T-helper 2 cell treated with Interferon-gamma antibody and Interleukin-4, amounts not matched to agents 5 μg/mL and 100 μg/mL, for 36 hours (primary cell): ENCODE data around the gene SEMA3C.

Source experiments
- DNase-seq: peaks from one replicate; pipeline ENCODE4 v3.0.0; 2021; ENCODE audit warnings: low spot score
- H3K27ac Mint-ChIP-seq: one replicate; pipeline ENCODE4 v1.8.0; 2021; ENCODE audit warnings: mild to moderate bottlenecking, mixed read lengths
- H3K27me3 Mint-ChIP-seq: one replicate; pipeline ENCODE4 v1.8.0; 2021; ENCODE audit warnings: low read depth, mixed read lengths
- H3K36me3 Mint-ChIP-seq: one replicate; pipeline ENCODE4 v1.8.0; 2021; ENCODE audit warnings: low read depth, mixed read lengths
- H3K4me1 Mint-ChIP-seq: one replicate; pipeline ENCODE4 v1.8.0; 2021; ENCODE audit warnings: low read depth, mixed read lengths
- H3K4me3 Mint-ChIP-seq: one replicate; pipeline ENCODE4 v1.8.0; 2022; ENCODE audit warnings: mild to moderate bottlenecking, moderate library complexity, mixed read lengths
- H3K9me3 Mint-ChIP-seq: one replicate; pipeline ENCODE4 v1.8.0; 2021; ENCODE audit warnings: mixed read lengths

The SEMA3C gene

GRCh38 chr7:80918909-80919721 lies at the start of gene SEMA3C:
SEMA3C (minus strand) TSS chr7:80919051; CDS start chr7:80916781, 2,270 bp downstream.
- H3K9me3 Mint-ChIP-seq, result no peaks in the 10 kb centered on the region
- no peak within 1 kb of the TSS for H3K27ac Mint-ChIP-seq
- H3K27me3 Mint-ChIP-seq, result peaks cover 49% of the 10 kb centered on the region
- H3K4me3 Mint-ChIP-seq, result peak within 1 kb of the TSS; percentile 61
- H3K36me3 Mint-ChIP-seq, result no peaks in the 10 kb centered on the region
- H3K4me1 Mint-ChIP-seq, result peaks cover 7% of the 10 kb centered on the region
- DNase-seq, result peak; percentile 37

DNA sequence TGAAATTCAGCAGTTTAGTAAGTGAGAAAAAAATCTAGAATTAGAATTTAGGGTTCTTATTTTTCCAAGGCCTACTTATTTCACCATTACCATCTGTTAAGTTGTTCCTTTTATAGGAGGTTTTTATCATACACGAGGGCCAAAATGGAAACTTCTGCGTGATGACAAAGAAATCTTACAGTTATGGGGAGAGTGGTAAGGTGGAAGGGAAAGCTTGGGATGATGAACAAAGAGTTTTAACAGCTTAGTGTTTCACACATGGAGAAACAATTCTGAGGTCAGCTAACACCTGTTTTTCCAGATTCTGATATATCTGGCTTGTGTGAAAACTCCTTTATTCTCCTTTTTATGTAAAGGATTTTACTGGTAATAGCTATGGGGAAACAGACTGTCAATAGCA lies 49.8 kb upstream of the SEMA3C start:
- H3K27me3 Mint-ChIP-seq, result no peaks in the 10 kb centered on the region
- no peak overlapping the region for H3K27ac Mint-ChIP-seq
- DNase-seq, result no peak
- peaks cover 3% of the 10 kb centered on the region for H3K9me3 Mint-ChIP-seq
- no peak overlapping the region for H3K4me3 Mint-ChIP-seq
- H3K4me1 Mint-ChIP-seq, result no peaks in the 10 kb centered on the region
- no peaks in the 10 kb centered on the region for H3K36me3 Mint-ChIP-seq

DNA sequence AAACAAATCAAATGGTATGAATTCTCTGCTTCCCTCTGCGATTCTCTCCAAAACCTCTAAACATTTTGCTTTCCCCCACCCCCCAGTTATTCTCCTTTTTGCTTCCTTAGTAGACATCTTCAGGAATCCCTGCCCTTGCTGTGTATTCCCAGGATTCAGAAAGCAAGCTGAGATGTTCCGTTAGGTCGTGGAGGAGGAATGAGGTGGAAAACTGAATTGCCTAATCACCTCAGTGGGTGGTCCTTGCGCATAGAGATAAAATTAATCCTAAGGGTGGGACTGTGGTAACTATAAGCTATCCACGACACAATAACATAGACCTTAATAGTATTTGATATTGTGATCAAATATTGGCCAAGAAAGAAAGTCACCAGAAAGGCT lies 49.1 kb upstream of the SEMA3C start:
- Mint-ChIP-seq H3K4me1 (no peaks in the 10 kb centered on the region), H3K27me3 (no peaks in the 10 kb centered on the region), H3K9me3 (peaks cover 3% of the 10 kb centered on the region), H3K4me3 (no peak overlapping the region), H3K27ac (no peak overlapping the region), H3K36me3 (no peaks in the 10 kb centered on the region)
- DNase-seq, result no peak

DNA sequence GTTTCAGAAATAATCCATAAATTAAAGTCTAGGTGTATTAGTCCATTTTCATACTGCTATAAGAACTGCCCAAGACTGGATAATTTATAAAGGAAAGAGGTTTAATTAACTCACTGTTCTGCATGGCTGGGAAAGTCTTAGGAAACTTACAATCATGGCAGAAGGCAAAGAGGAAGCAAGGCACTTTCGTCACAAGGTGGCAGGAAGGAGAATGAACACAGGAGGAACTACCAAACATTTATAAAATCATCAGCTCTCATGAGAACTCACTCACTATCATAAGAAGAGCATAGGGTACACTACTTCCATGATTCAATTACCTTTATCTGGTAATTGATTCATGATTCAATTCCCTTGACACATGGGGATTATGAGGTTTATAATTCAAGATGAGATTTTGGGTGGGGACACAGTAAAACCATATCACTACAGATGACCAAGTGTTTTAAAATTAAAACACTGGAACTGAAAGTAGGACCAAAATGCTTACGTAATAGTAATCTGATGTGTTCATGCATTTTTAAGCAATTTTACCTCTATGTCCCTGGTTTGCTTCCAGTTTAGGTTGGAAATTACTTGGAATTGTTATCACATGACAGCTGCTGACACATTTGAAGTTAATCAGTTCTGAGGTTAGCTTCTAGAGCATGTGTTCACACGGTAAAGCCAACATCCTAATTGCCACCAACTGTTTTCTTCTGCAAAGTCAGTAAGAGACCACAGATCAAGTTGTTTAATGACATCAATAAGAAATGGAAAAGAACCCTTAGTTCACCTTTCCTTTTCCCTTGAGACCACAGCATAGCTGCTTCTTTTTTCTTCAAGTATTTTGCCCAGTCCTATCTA lies 48.4 kb upstream of the SEMA3C start:
- no peaks in the 10 kb centered on the region for H3K36me3 Mint-ChIP-seq
- H3K27ac Mint-ChIP-seq, result no peak overlapping the region
- H3K9me3 Mint-ChIP-seq, result peaks cover 3% of the 10 kb centered on the region
- no peak overlapping the region for H3K4me3 Mint-ChIP-seq
- no peak for DNase-seq
- no peaks in the 10 kb centered on the region for H3K27me3 Mint-ChIP-seq
- no peaks in the 10 kb centered on the region for H3K4me1 Mint-ChIP-seq

- H3K4me3 Mint-ChIP-seq, result no peak overlapping the region
- H3K36me3 Mint-ChIP-seq, result no peaks in the 10 kb centered on the region
- H3K27me3 Mint-ChIP-seq, result no peaks in the 10 kb centered on the region
- no peak overlapping the region for H3K27ac Mint-ChIP-seq
- peaks cover 6% of the 10 kb centered on the region for H3K9me3 Mint-ChIP-seq
- no peak for DNase-seq
- H3K4me1 Mint-ChIP-seq, result no peaks in the 10 kb centered on the region
Measured at GRCh38 chr7:80960244-80960795, 41.5 kb upstream of the SEMA3C start.

- DNase-seq, result no peak
- H3K9me3 Mint-ChIP-seq, result peaks cover 4% of the 10 kb centered on the region
- no peaks in the 10 kb centered on the region for H3K4me1 Mint-ChIP-seq
- no peaks in the 10 kb centered on the region for H3K36me3 Mint-ChIP-seq
- H3K27me3 Mint-ChIP-seq, result no peaks in the 10 kb centered on the region
- H3K4me3 Mint-ChIP-seq, result no peak overlapping the region
- H3K27ac Mint-ChIP-seq, result no peak overlapping the region
Measured at GRCh38 chr7:80957226-80957777, 38.5 kb upstream of the SEMA3C start.

DNA sequence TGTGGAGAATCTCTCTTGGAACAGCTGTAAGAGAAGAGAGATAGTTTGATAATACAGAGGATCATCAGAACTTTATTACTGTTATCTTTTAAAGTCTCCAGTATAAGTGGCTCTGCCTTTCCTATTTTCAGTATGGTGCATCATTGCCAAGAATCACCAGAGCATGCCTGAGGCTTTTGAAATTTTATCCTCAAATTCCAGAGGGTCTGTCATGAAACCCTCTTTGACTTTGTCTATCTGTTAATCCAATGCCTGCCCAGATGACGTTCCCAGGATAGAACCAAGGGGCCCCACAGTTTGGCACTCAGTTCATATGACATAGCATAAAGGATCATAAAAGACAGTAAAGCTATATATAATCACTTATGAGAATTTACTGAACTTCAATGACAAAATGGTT lies 35.3 kb upstream of the SEMA3C start:
- Mint-ChIP-seq H3K27me3 (no peaks in the 10 kb centered on the region), H3K27ac (no peak overlapping the region), H3K4me1 (no peaks in the 10 kb centered on the region), H3K9me3 (no peaks in the 10 kb centered on the region), H3K36me3 (no peaks in the 10 kb centered on the region), H3K4me3 (no peak overlapping the region)
- DNase-seq, result no peak

- no peaks in the 10 kb centered on the region for H3K4me1 Mint-ChIP-seq
- H3K4me3 Mint-ChIP-seq, result no peak overlapping the region
- no peaks in the 10 kb centered on the region for H3K9me3 Mint-ChIP-seq
- no peaks in the 10 kb centered on the region for H3K36me3 Mint-ChIP-seq
- H3K27me3 Mint-ChIP-seq, result no peaks in the 10 kb centered on the region
- no peak overlapping the region for H3K27ac Mint-ChIP-seq
- no peak for DNase-seq
Measured at GRCh38 chr7:80950550-80950967, 31.7 kb upstream of the SEMA3C start.

- no peaks in the 10 kb centered on the region for H3K9me3 Mint-ChIP-seq
- H3K27ac Mint-ChIP-seq, result no peak overlapping the region
- H3K4me1 Mint-ChIP-seq, result no peaks in the 10 kb centered on the region
- H3K27me3 Mint-ChIP-seq, result no peaks in the 10 kb centered on the region
- H3K36me3 Mint-ChIP-seq, result no peaks in the 10 kb centered on the region
- DNase-seq, result no peak
- H3K4me3 Mint-ChIP-seq, result no peak overlapping the region
Measured at GRCh38 chr7:80949449-80949848, 30.6 kb upstream of the SEMA3C start.

GRCh38 chr7:80946858-80947257 lies 28.0 kb upstream of the SEMA3C start:
- H3K4me3 Mint-ChIP-seq, result no peak overlapping the region
- no peaks in the 10 kb centered on the region for H3K27me3 Mint-ChIP-seq
- no peaks in the 10 kb centered on the region for H3K4me1 Mint-ChIP-seq
- no peak for DNase-seq
- H3K36me3 Mint-ChIP-seq, result no peaks in the 10 kb centered on the region
- H3K9me3 Mint-ChIP-seq, result no peaks in the 10 kb centered on the region
- no peak overlapping the region for H3K27ac Mint-ChIP-seq

DNA sequence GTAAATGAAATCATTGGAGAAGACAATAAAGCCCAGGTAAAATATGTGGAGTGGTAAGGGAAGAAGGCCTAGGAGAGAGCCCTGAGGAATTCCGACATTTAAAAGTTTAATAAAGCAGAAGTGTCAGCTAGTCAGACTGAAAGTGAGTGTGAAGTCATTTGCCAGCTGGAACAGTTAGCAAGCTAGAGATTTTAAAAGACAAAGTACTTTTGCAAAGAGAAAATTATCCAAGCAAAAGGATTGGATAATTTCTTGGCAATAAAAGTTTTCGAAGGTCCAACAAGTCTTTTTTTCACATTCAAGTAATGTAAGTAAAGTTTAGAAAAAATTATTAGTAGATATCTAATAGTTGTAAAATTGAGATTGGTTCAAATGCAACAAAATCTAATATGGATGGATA lies 27.1 kb upstream of the SEMA3C start:
- Mint-ChIP-seq H3K36me3 (no peaks in the 10 kb centered on the region), H3K9me3 (no peaks in the 10 kb centered on the region), H3K4me3 (no peak overlapping the region), H3K27me3 (no peaks in the 10 kb centered on the region), H3K4me1 (no peaks in the 10 kb centered on the region), H3K27ac (no peak overlapping the region)
- DNase-seq, result no peak

DNA sequence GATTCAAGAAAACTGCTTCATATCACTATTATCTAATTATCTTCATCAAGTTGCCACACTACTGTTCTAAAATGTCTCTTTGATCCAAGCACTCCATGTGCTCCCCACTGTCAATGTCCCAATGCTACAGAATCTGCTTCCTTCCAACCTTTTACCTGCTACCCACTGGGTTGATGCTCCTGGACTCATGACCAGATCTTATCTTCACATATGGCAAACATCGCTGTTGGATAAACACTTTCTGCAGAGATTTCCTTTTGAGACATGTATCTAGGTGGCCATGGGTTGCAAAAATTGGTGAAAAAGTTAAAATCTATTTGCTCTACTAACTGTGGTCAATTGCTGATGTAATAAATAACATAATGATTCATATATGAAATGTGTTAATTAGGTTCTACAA lies 24.5 kb upstream of the SEMA3C start:
- no peaks in the 10 kb centered on the region for H3K4me1 Mint-ChIP-seq
- no peaks in the 10 kb centered on the region for H3K27me3 Mint-ChIP-seq
- no peaks in the 10 kb centered on the region for H3K9me3 Mint-ChIP-seq
- no peaks in the 10 kb centered on the region for H3K36me3 Mint-ChIP-seq
- H3K27ac Mint-ChIP-seq, result no peak overlapping the region
- no peak for DNase-seq
- no peak overlapping the region for H3K4me3 Mint-ChIP-seq

DNA sequence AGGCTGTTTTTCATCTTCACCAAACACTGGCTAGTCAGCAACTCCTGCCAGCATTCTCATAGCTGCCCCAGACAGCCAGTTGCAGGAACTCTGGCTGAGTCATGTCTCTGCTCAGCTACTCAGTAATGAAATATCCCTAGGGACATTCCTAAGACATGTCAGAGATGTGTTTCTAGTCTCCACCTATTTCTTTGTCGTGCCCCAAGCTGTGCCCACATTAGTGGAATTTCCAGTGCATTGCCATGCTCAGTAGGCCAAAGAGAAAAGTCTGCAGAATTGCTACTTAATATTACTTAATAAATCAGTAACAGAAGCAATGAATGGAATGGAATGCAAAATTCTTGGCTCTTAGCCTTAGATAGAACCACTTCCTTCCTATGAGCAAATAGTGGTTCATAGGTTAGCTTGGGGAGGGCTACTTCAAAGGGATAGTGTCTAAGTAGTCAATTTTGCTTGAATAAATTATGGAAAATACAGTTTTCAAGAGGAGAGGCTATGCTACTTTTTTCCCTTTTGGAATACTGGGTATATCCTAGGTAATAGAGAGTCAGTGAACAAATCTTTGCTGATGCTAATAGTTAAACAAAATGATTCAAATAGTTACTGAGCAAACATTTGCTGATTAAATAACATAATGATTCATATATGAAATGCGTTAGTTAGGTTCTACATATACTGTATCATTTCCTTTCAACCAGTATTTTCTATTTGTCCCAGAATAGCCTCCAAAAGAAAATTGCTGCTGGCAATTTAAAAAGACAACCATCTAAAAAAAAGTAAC lies 23.6 kb upstream of the SEMA3C start:
- H3K36me3 Mint-ChIP-seq, result no peaks in the 10 kb centered on the region
- no peak overlapping the region for H3K4me3 Mint-ChIP-seq
- no peak for DNase-seq
- H3K27ac Mint-ChIP-seq, result no peak overlapping the region
- no peaks in the 10 kb centered on the region for H3K27me3 Mint-ChIP-seq
- no peaks in the 10 kb centered on the region for H3K9me3 Mint-ChIP-seq
- no peaks in the 10 kb centered on the region for H3K4me1 Mint-ChIP-seq
